NCI-H526 (cell line): Measurements from ENCODE around the gene SHQ1.

ENCODE experiments used
- DNase-seq, 2 experiments: peaks; one replicate each; lab custom pipeline; 2025; lab: John Stamatoyannopoulos, UW

The SHQ1 gene

DNA sequence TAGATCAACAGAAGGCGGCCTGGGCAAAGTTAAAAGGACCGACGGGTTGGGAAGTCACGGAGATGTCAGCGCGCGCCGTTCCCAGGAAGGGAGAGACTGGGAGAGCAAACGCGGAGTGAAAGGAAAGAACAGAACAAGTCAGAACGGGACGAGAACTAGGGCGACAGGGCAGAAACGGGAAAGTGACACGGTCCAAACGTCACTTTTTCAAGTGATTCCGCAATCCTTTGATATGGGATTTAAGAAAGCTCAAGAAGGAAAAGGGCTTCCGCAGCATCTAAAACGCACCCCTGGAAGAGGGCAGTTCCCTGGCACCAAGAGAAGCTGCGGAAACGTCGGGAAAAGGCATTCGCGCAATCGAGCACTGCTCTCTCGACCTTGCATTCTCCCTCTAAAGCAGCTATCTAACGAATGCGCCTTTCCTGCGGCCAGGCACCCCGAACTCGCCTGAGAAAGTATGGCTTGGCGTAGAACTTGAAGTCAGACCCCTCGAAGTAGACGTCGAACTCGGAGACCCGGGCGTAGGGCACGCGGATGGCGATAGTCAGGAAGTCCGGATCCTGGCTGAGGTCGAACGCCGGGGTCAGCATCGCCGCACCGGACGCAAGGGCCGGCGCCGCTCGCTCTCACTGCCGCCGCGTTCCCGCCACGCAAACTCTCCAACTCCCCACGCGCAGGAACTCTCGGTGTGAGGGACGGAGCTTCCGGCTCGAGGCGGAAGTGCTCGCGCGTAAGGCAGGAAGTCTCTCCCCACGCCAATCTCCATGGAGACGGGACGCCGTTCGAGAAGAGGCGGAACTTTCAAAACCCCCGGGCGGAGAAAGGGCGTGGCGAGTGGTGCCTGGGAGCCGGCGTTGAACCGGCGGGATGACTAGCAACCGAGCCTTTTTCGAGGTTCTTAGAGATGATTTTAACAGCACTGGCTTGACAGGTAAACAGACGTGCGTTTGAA, at the start of gene SHQ1:
Gene SHQ1, minus strand, starts transcription at position 695 of the 952 bp plus-strand sequence. Its CDS starts 105 bp downstream, at position 590.
- DNase-seq = peak; percentile 76 to 93

DNA sequence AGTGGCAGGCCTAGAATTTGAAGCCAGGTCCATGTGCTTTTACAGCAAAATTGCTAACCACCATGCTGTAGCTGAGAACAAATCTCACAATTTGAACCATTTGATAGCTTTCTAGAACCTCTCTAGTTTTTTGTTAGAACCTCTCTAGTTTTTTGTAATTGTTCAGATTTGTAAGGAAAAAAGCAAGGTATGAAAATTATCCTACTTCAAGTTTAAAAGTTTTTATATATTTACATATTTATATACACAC, 49.4 kb upstream of the SHQ1 start:
- DNase-seq = no peak

DNA sequence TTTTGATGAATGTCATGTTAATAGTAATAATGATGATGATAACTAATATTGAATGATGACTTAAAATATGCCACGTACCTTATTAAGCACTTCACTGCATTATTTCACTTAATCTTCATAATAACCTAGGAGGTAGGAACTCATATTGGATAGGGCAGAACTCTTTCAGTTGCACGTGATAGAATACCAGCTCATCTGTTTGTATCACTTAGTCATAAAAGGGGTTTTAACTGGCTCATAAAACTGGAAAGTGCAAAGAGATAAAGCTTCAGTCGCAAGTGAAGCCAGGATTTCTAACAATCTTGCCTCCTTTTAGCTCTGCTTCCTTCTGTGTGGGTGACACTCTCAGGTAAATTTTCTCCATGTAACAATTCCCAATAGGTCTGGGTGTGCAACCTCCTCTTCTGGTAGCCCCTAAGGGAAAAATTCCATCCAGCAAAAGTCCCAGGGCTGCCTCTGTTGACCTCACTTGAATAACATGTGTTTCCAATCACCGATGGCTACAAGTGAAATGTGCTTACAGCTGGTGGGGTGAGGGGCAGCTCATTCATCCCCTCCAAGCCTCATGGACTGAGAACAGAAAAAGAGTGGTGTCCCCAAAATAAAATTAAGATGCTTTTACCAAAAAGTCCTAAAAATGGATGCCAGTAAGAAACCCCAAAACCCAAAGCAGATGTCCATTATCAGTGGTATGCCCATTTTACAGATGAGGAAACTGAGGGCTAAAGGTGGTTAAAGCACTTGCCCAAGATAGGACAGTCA, 48.9 kb upstream of the SHQ1 start:
- no peak for DNase-seq

DNA sequence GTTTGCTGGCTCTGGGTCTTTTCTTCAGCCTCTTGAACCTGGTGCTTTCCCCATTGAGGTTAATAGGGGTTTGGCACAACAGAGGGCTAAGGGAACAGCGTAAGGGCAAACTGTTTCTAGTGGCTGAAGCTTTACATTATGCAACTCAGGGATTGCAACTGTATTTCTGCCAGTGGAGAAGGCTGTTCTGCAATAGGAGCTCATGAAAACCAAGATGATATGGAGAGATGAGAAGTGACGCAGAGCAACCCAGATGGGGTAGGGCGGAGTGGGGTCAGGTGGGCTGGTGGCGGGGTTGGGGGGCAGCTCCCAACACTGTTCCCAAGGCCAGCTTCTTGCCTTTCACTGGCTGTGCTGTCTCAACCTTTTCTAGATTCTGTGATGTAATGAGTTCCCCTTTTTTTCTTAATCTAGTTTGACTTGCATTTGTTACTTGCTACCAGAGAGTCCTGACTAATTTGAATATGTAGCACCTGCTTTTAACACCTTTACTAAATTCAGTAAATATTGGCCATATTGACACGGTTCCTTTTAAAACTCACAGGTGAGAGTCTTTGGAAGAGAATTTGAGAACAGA, 46.8 kb upstream of the SHQ1 start:
- DNase-seq = no peak

DNA sequence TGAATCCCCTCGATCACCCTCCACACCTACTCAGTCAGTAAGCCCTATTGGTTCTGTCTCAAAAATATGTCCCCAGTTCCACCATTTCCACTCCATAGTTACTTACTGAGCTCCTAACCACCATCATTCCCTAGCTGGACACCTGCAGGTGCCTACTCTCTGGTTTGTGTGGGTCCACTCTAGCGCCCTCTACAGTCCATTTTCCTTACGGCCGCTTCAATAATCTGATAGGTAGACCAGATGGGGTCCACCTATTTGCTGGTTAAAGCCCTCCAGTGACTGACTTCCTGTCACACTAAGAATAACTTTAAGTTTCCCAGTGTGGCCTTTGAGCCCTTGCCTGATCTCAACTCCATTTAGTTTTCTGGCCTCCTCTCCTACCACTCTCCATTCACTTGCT, 44.6 kb upstream of the SHQ1 start:
- peak in 1 of 2 experiments; percentile 17 for DNase-seq

DNA sequence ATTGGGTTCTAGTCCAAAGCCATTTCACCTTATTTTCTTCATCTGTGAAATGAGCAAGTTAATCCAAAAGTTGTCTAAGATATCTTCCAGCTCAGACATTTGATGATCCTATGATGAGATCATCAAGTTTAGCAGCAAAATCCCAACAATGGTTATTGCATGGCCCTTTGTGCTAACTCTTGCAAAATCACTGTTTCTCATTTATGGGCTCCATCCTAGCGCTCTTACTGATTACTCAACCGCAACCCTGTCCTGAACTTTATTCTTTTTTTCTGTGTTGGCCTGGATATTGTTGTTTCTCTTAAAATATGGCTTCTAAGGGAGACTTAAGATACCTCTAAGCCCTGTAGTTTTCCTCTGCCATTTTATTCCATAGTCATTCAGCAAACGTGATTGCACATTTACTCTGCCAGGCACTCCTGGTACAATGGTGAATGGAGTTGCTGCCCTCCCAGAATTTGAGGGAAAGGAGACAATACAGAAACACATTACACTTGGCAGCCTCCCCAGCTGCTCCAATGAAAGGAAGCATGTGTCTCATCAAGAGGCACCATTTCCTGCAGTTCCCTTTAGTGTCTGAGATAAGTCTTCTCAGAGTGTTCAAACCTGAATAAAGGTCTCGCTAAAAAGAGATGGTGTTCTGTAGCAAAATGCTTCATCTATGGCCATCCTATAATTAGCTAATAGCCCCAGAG, 44.0 kb upstream of the SHQ1 start:
- DNase-seq = no peak

DNA sequence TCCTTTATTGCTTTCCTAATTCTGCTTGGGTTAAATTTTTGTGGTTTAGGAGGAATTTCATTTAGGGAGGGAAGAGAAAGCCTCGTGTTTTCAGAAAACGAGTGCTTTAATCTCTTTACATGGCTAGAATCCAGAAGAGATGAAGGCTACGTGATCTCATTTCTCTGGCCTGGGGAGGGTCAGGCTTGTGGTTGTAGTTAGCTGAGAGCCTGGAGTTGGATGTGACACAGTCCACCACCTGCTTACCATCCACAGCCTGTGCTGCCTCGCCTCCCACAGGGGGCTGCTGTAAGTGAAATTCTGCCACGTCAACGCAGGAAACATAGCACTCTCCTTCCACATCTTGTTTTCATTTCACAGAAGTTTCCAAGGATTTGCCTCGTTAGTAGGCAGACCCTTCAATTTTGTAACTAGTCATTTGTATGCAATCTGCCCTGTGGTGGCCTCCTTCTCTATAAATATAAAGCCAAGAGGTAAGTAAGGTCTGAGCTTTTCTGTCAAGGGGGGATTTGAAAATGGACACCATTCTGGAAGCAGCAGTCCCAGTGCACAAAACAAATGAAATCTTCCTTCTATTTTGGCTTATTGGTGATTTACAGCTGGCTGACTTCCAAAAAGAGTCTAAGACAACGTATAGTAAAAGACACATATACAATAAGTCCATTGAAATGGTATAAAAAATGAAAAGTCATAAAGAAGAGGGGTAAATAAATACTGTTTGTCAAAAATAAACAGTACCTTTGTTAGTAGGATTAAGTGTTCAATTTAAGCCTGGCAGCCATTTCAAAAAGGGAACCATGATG, 43.0 kb upstream of the SHQ1 start:
- no peak for DNase-seq

DNA sequence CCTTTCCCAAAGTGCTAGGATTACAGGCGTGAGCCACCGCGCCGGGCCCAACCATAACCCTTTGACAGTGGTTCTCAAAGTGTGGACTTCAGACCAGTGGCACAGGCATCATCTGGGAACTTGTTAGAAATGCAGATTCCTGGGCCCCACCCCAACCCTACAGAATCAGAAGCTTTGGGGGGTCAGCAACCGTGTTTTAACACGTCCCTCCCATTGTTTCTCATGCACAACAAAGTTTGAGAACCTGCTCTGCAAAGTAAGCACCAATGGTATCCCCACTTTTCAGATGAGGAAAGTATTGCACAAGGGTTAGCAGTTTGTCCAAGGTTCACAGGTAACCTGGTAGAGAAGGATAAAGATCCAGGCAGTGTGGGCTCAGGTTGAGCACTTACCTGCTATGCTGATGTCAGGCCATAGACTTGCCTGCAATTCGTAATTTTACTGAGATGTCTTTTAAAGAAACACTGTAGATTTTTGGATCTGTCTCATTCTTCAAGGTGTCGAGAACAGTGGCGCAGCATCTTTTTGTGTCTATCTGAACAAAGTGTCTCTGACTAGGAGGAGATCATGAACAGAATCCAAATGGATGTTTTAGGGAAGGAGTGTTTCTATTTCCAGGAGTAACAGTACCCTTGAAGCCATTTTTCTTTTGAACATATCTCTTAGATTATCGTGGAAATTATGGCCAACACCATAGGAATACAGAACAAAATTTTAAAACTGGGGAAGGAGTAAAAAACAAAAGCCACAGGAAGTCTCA, 42.1 kb upstream of the SHQ1 start:
- no peak for DNase-seq

DNA sequence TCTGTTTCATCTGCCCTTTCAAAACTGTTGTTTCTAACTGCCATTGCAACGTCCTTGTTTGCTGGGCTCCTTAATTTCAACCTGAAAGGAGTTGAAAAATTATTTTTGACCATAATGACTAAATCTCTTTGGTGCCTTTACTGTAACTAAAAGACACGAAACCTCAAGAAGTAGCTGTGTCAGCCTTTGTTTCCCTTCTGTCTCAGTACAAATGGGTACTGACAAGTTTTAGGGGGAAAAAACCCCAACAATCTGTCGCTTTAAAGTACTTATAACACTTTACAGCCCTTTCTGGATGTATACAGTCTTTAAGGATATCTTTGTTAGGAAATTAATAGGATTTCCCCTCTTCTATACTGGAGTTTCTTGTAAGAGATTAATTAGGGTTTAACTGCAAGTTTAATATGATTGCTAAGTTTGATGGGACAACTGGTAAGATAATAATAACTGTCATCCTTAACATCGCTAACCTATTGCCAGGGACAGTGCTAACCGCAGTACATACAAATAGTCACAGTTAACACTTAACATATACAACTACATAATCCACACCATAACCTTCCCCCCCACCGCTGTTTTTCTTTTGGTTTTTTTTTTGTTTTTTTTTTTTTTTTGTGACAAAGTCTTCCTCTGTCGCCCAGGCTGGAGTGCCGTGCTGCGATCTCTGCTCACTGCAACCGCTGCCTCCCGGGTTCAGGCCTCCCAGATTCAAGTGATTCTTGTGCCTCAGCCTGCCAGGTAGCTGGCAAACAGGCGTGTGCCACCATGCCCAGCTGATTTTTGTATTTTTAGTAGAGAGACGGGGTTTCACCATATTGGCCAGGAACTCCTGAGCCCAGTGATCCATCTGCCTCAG, 41.3 kb upstream of the SHQ1 start:
- no peak for DNase-seq

DNA sequence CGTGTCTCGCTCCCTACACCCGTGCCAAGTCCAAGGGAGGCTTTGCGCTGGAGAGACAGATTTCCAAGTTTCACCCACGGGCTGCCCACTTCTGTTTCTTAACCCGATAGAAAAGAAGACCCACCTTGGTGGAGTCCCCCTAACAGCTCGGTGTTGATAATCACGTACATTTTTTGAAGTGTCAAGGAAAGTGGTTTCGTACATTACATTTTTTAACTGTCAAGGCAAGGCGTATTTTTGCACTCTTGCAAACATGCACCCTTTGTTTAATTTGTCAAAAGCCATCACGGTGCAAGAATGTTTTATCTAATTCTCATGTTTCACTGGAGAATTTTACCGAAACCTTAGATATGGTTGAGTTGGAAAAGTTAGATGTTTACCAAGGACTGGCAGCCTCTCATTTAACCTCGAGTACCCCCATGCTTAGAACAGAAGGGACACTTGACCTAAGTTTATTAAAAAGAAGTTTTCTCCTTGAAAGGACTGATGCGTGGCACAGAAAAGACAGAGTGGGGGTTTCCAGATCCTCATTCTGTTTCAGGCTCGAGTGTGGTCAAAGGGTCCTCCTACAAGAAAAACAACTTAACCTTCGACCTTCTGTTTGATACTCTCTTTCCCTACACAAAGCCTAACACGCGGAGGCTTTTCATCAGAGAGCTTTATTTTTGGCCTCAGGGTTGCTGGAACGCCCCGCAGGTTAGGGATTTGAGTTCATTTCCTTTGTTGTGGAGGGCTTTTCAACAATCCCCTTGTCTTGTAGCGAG, 40.5 kb upstream of the SHQ1 start:
- no peak for DNase-seq

DNA sequence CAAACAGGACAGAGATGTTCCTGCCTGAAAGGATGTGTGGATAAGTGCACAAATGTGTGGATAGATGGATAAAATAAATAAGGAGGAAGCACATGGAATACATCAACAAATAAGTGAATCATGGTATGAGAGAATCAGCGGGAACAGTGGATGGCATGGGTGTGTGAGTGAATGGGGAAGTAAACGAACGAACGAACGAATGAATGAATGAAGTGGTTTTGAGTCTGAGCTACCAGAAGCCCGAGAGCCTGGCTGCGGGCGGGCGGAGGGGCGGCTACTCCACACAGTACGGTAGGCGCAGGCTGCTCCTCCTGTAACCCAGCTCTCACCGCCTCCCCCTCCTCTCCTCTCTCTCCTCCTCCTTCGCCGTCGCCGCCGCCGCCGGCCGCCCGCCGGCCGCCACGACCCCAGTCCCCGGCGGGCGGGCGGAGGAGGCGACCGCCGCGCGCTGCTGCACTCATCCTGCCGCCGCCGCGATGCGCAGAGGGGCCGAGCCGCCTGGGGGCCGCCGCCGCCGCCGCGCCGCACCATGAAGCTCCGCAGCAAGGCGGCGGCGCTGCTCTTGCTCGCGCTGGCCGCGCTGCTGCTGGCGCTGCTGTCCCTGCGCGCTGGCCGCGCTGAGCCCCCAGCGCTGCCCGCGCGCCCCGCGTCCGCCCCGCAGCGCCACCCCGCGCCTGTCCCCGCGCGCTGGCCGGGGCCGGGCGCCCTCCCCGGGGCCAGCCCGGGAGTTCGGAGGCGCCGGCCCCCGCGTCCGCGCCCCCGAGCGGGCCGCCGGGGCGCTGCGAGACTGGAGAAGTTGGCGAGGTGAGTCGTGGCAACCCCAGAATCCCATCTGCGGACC, 39.7 kb upstream of the SHQ1 start, which contains the start of gene GXYLT2:
Gene GXYLT2, plus strand, starts transcription at position 342 of the 841 bp plus-strand sequence. Its CDS starts 188 bp downstream, at position 530.
- peak; percentile 12 to 75 for DNase-seq

DNA sequence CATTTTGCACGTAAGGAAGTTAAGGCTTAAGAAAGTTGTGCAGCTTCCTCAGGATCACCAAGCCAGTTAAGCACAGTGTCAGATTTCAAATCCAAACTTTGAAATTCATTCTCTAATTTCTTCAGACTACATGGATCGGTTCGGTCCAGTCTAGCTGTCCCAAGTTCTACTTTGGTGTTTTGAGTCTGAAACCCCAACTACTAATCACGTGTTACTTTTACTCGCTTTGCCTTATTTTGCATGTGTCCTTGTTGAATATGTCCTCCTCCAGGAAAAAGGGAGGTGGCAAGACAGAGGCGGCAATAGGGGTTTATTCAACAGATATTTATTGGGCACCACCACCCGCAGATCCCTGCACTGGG, 39.1 kb upstream of the SHQ1 start:
- DNase-seq = peak in 1 of 2 experiments; percentile 13

DNA sequence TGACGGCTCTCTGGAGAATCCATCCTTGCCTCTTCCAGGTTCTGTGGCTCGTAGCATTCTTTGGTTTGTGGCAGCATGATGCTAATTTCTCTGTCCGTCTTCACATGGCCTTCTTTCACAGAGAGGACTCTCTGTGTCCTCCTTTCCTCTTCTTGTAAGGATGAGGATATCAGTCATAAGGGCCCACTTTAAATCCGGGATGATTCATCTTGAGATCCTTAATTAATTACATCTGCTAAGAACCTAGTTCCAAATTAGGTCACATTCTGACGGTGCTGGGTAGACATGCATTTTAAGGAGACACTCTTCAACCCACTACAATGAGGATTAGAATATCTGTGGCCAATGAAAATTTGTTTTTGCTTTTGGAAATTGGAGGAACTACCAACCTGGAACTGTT, 23.9 kb upstream of the SHQ1 start:
- no peak for DNase-seq

DNA sequence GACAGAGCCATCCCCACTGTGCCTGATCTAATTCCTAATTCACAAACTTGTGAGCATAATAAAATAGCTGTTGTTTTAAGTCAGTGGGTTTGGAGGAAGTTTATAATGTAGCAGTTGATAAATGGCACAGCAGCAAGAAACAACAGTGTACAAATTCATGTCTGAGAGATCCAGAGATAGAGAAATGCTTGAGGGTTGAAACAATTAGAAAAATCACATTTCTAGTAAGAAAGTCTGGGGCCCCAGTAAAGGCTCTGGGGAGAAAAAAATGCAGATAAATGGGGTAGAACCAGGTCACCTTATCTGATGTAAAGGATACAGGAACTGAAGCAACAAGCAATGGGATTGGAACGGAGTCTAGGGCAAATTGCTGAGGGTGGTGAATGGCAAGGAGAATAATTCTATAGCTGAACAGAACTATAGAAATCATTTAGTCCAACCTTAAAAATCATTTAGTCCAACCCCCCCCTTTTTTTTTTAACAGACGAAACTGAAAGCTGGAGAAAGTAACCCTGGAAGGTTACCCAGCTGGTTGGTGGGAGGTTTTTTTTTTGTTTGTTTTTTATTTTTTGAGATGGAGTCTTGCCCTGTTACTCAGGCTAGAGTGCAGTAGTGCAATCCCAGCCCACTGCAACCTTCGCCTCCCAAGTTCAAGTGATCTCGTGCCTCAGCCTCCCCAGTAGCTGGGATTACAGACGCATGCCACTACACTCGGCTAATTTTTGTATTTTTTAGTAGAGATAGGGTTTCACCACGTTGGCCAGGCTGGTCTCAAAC, 14.3 kb upstream of the SHQ1 start:
- no peak for DNase-seq

DNA sequence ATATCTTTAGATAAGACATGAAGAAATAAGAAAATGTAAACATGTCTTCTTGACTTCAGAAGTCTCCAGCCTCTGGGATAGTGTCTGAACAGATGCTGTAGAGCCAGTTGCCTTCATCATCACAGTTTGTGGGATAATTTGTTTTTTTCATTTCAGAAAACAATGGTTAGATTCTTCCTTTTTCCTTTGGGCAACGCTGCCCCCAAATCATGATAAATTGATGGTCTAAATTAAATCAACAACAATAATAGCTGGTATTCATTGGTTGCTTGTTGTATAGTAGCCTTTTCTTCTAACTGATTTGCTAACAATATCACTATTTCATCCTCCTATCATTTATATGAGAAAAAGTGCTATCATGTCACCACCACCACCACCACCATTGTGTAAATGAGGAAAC, 12.6 kb upstream of the SHQ1 start:
- DNase-seq = no peak

DNA sequence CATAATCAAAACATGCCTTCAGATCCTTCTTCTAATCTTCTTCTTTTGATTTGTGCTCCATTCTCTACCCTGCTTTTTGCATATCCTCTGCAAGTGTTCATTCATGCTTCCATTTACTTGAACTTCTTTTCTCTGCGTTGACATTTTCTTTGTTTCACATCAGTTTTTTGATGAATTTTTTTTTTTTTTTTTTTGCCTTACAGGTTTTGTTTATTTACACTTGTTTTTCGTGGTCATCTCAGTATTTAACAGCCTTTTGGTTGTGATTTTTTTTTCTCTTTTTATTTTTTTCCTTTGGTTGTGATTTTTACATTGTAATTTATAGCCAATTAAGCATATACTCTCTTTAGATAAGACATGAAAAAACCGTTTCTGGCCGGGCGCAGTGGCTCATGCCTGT, 11.8 kb upstream of the SHQ1 start:
- DNase-seq = no peak

DNA sequence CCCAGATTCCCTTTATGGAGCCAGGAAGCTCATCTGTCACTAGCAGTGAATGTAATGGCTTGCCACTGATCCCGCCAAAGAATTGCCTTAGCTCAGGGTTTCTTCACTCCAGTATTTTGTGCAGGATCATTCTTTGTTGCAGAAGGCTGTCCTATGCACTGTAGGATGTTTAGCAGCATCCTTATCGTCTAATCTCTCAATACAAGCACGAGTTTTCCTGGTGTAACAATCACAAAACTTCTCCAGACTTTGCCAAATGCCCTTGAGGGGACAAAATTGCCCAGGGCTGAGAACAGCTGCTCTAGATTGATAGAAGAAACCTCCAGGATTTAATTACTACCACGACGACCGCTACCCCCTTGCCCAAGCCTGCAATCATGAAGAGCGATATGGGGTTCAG, 6.8 kb upstream of the SHQ1 start:
- DNase-seq = no peak
